GM20431 (cell line): ENCODE results near the gene LRRC66.

Experiments
- in situ Hi-C: fragments of 300-500 bp; cut with MseI, MboI; formaldehyde crosslinking; loops from one replicate; pipeline ENCODE4 v1.15.0; 2020; ENCODE audit warnings: low sequenced_read_pairs; ENCODE audit not compliant: unreplicated experiment

Gene LRRC66

GRCh38 chr4:52014903-52015302 lies 5.3 kb downstream of the LRRC66 start:
- in situ Hi-C loops: no loop called here

- in situ Hi-C loops: no loop called here
Measured at GRCh38 chr4:52012651-52013050, 7.5 kb downstream of the LRRC66 start.

- in situ Hi-C loops: no loop called here
Measured at GRCh38 chr4:52010986-52011385, 9.2 kb downstream of the LRRC66 start.

- in situ Hi-C loops: no loop called here
Measured at GRCh38 chr4:52006887-52007286, 13.3 kb downstream of the LRRC66 start.

- in situ Hi-C loops: no loop called here
Measured at GRCh38 chr4:52005604-52006273, 14.4 kb downstream of the LRRC66 start.

GRCh38 chr4:52004414-52004813 lies 15.7 kb downstream of the LRRC66 start:
- in situ Hi-C loops: no loop called here

- in situ Hi-C loops: no loop called here
Measured at GRCh38 chr4:52001616-52002015, 18.5 kb downstream of the LRRC66 start.

GRCh38 chr4:51999250-51999649 lies 20.9 kb downstream of the LRRC66 start:
- in situ Hi-C loops: no loop called here

GRCh38 chr4:51998837-51999236 lies 21.3 kb downstream of the LRRC66 start:
- in situ Hi-C loops: no loop called here

- in situ Hi-C loops: no loop called here
Measured at GRCh38 chr4:51997647-51998046, 22.5 kb downstream of the LRRC66 start.

- in situ Hi-C loops: no loop called here
Measured at GRCh38 chr4:51995647-51996220, 24.4 kb downstream of the LRRC66 start.

- in situ Hi-C loops: no loop called here
Measured at GRCh38 chr4:51965862-51966261, 54.3 kb downstream of the LRRC66 start.

- in situ Hi-C loops: no loop called here
Measured at GRCh38 chr4:51963841-51964517, 56.2 kb downstream of the LRRC66 start.

- in situ Hi-C loops: no loop called here
Measured at GRCh38 chr4:51960486-51960885, 59.7 kb downstream of the LRRC66 start.

- in situ Hi-C loops: no loop called here
Measured at GRCh38 chr4:51958199-51958968, 61.8 kb downstream of the LRRC66 start.
